HK-2 (cell line): ENCODE measurements around the gene DOCK9.
A peak's percentile ranks its signal among the peaks of the same experiment; 100 is the strongest.

Experiments
- DNase-seq: peaks from one replicate; pipeline ENCODE4 v3.0.0-alpha.2; 2018; ENCODE audit not compliant: unreplicated experiment

The DOCK9 gene

DNA sequence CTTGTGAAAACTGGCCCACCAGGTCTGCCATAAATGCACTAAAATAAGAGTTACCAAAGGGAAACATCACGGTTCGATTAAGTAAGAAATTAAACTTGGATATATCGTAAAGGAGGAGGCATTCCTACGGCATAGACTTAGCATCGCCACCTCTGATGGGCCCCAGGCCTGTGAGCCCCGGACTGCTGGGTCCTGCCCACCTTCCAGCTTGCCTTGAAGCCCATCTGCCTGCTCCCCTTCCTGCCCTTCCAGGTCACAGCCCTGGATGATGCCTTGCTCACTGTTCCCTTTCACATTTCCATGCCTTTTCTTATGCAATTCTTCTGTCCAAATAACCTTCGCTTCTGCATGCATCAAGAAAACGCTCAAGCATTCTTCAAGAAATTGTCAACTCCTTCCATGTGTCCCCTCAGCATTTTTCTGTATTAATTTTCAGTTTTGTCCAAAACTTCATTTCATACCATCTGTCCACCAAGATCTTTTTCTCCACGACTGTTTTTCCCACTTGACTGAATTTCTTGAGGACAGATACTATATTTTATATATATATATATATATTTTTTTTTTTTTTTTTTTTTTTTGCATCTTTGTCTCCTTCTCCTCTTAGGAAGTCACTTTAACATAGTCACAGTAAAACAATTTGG, 91.2 kb downstream of the DOCK9 start:
- DNase-seq: no peak

DNA sequence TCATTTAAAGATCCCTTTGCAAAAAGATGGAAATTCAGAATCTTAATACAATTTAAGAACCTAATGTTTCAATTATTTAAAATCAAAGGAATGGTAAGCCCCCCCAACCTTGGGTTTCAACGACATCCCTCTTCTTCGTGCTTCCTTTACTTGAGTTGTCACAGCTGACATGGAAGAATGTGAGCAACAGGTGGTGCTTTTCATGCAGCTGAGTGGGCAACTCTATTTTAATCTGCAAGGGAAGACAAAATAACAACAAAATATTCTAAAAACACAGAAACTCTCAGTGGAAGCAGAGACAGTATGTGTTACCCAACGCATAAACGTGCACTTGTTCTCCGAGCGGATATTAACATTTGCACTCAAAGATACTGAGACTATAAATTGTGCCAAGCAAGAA, 92.3 kb downstream of the DOCK9 start:
- DNase-seq: no peak

- DNase-seq: no peak
These were observed 93.9 kb downstream of the DOCK9 start for GRCh38 chr13:98883998-98884397.

DNA sequence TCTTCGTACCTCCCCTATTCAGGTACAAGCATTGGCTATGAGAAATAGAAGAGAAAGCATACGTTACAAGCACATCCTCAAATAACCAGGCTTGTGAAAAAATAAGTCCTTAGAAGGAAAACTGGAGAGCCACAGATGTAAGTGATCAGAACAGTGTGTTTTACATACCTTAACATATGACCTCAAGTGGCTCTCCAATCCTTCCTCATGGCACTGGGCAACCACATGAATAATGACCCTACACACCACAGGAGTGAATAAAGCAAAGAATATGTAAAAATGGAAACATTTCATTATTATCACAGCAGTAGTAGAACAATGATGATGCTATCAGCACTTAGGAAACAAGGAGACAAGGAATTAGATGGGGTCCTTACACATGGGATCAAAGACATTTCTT, 96.5 kb downstream of the DOCK9 start:
- DNase-seq: no peak

- peak; percentile 2 for DNase-seq
These were observed 97.2 kb downstream of the DOCK9 start for GRCh38 chr13:98880677-98881076.

DNA sequence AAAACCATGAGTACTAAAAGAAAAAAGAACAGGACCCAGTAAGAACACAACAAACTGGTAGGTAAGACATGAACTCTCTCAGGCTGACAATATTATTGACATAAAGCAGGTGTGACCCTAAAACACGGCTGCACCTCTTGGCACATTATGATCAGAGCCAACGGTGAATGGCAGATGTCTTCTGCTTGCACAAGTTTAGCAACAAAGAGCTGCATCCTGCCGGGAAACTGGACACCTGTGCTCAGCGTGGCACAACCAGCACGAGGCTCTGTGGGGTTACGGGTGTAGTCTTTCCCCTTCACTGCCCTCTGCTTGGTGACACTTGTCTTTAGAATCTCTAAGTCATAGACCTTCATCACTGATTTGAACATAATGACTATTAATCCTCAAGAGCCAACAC, 97.9 kb downstream of the DOCK9 start:
- DNase-seq: no peak

GRCh38 chr13:98879127-98879520, 98.7 kb downstream of the DOCK9 start:
- DNase-seq: no peak

- DNase-seq: no peak
These were observed 99.3 kb downstream of the DOCK9 start for GRCh38 chr13:98878486-98879126.

DNA sequence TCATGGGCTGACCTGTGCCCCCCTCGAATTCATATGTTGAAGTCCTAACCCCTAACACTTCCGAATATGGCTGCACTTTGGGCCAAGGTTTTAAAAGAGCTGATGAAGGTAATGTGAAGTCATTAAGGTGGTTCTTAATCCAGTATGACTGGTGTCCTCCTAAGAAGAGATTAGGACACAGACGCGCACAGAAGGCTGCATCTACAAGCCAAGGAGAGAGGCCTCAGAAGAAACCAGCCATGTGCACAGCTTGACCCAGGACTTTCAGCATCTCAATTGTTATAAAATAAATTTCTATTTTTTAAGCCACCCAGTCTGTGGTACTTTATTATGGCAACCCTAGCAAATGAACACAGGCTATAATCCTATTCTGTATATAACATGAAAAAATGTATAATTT, 99.9 kb downstream of the DOCK9 start:
- no peak for DNase-seq

DNA sequence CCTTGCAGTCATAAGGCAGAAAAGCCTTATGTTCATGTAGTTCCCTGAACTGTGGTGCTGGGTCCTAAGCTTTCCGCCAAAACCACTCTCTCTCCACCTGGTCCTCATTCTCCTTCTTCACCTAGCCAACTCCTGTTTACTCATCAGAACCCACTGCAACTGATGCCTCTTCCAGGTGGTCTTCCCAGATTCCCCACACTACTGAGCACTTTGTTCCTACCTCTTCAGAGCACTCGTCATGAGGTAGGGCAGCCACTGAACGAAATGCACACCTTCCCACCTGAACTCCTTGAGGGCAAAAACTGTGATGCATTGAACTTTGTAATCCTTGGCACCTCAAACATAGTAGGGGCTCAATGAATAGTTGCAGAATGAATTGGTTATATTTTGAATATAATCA, 100.4 kb downstream of the DOCK9 start:
- DNase-seq: no peak

- DNase-seq: no peak
These were observed 102.6 kb downstream of the DOCK9 start for GRCh38 chr13:98875146-98875729.

DNA sequence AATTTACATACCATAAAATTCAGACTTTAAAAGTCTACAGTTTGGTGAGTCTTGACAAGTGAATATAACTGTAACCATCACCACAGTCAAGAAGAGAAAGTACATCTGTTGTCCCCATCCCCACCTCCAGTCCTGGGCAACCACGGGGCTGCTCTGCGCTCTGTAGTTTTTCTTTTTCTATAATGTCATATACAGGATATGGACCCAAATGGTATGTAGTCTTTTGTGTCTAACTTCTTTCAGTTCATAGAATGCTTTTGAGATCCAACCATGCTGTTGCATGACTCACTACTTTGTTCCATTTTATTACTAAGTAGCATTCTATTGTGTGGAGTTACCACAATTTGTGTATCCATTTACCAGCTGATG, 103.9 kb downstream of the DOCK9 start:
- DNase-seq: no peak

GRCh38 chr13:98873377-98874028, 104.4 kb downstream of the DOCK9 start:
- DNase-seq: no peak

GRCh38 chr13:98871727-98872126, 106.1 kb downstream of the DOCK9 start:
- no peak for DNase-seq

GRCh38 chr13:98869408-98870090, 108.3 kb downstream of the DOCK9 start:
- DNase-seq: no peak

DNA sequence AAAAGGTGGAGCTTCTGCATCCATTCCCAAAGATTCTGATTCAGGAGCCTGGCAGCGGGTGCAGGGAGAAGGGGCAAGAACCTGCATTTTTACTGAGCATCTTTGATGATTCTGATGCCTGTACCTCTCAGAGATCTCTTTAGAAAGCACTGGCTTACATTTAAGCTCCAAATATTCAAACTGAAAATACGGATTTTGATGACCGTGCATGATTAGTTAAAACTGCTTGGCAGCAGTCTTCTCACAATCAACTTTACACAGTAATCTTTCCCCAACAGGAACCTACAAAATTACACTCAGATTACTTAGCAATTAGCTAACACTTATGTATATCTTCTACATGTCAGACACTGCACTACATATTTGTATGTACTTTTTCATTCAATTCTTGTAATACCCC, 108.9 kb downstream of the DOCK9 start:
- no peak for DNase-seq

DNA sequence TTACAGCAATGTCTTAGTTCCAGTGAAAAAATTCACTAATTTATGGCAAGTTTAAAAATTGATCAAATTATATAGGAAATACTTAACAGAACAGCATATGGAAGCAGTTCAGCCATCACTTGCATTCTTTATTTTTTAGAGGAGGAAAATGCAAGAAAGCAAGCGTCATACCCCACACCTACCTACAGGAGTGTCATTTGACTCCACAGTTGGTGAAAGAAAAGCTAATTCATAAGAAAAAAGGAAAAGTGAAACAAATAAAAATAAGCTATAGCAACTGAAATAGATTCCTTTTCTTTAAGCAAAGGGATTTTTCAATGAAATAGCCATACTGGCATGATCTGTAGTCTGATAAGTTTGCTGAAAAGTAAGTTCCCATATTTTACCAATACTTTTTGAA, 111.0 kb downstream of the DOCK9 start:
- DNase-seq: no peak

DNA sequence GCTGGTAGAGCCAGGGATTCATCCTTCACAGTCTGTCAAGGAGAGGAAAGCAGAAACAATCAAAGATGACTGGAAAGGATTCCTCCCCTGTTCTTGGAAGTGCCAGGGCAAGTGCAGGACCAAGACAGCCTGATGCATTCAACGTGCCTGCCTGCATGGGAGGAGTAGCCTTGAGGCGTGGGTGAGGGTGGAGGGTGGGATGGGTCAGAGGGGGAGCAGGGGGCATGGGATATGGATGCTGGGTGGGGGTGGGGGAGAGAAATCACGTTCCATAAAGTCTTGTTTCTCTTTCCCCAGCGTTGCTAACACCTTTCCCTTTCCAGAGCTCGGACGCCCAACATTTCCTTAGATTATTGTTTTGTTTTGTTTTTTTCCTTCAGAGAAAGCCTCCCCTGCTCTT, 117.4 kb downstream of the DOCK9 start:
- DNase-seq: no peak

DNA sequence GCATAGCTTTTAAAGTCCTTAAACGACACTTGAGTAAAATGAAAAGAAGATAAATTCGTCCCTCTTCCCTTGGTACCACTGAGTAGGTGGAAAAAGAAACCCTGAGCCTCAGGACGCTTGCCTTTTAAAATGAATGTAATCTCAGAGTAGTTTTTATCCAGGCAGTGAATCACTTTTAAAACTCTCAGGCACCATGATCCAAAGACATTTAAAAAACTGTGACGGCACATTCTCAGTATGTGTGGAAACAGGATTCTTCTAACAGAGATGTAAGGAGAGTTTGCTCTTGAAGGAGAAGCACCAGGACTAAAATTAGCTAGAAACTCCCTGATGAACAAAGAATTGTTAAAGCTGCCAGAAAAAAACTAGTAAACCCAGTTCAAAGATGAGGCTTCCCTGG, 119.7 kb downstream of the DOCK9 start:
- DNase-seq: no peak

- DNase-seq: no peak
These were observed 120.9 kb downstream of the DOCK9 start for GRCh38 chr13:98856983-98857382.

GRCh38 chr13:98854448-98854847, 123.4 kb downstream of the DOCK9 start:
- DNase-seq: no peak

DNA sequence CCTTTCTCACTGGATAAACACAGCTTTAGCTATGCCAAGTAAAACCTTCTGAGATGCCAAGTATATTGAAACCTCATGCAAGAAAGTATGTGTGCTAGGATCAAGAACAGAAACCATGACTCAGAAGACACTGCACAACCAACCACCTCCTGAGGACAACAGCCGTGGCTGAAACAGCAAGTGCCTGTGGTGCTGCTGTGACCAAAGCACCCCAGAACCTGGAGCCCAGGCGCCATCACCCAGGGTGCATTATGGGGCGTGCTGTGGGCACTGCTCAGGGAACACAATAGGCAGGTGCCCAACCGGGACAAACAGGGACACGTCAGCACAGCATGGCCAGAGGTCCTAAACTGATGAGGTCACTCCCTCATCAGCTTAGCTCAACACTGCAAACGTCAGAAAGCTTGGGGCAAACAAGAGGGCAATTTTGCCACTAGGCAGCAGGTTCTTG, 124.1 kb downstream of the DOCK9 start:
- DNase-seq: no peak
